ENCODE measurements around the gene CBFB. TPM values are rescaled to one million over a fixed set of nuclear protein-coding genes. Genes with fewer than 3 reads are reported as not detected.
A peak's percentile ranks its signal among the peaks of the same experiment; 100 is the strongest.

The CBFB gene
- total RNA-seq, 1 donor from 2014 or later = 77.1 TPM

GRCh38 chr16:67017810-67018488, 11.0 kb upstream of the CBFB start:
- H3K27ac Mint-ChIP-seq = peak overlapping the region; percentile 64
- peaks cover 28% of the 10 kb centered on the region for H3K4me1 Mint-ChIP-seq (ENCODE audit: unreplicated experiment)
- H3K27me3 Mint-ChIP-seq = peaks cover 21% of the 10 kb centered on the region
- peak; percentile 86 for TF ChIP-seq CTCF (conservative IDR thresholded peaks at IDR 0.05)
- H3K36me3 Mint-ChIP-seq = no peaks in the 10 kb centered on the region
- DNase-seq (ENCODE audit: extremely low spot score, unreplicated experiment) = peak; percentile 85
- peak overlapping the region; percentile 49 for H3K4me3 Mint-ChIP-seq
- no peaks in the 10 kb centered on the region for H3K9me3 Mint-ChIP-seq

DNA sequence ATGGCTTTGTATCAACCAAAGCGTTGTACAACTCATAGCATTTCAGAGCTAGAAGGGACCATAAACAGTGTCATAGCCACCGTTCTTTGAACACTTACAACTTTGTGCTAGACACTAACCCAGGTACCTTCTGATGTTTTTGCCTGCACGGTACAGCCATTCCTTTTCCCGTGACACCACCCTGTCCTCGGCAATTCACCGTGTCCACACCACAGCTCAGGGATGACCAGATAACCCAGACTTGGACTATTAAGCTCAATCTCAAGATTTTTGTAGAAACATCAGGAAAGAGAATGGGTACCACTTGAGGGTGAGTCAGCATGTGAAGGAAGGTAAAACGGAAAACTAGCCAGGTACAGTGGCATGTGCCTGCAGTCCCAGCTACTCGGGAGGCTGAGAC, 9.8 kb upstream of the CBFB start:
- H3K27ac Mint-ChIP-seq = peak overlapping the region; percentile 42
- H3K27me3 Mint-ChIP-seq = peaks cover 19% of the 10 kb centered on the region
- H3K9me3 Mint-ChIP-seq = no peaks in the 10 kb centered on the region
- peaks cover 29% of the 10 kb centered on the region for H3K4me1 Mint-ChIP-seq (ENCODE audit: unreplicated experiment)
- no peak for TF ChIP-seq CTCF (conservative IDR thresholded peaks at IDR 0.05)
- no peak for DNase-seq (ENCODE audit: extremely low spot score, unreplicated experiment)
- H3K4me3 Mint-ChIP-seq = no peak overlapping the region
- H3K36me3 Mint-ChIP-seq = no peaks in the 10 kb centered on the region

- H3K27me3 Mint-ChIP-seq = peaks cover 6% of the 10 kb centered on the region
- DNase-seq (ENCODE audit: extremely low spot score, unreplicated experiment) = peak; percentile 45
- no peak for TF ChIP-seq CTCF (conservative IDR thresholded peaks at IDR 0.05)
- peaks cover 33% of the 10 kb centered on the region for H3K4me1 Mint-ChIP-seq (ENCODE audit: unreplicated experiment)
- H3K4me3 Mint-ChIP-seq = no peak overlapping the region
- no peaks in the 10 kb centered on the region for H3K9me3 Mint-ChIP-seq
- no peaks in the 10 kb centered on the region for H3K36me3 Mint-ChIP-seq
- H3K27ac Mint-ChIP-seq = no peak overlapping the region
Observed at GRCh38 chr16:67021321-67021720, 7.6 kb upstream of the CBFB start.

DNA sequence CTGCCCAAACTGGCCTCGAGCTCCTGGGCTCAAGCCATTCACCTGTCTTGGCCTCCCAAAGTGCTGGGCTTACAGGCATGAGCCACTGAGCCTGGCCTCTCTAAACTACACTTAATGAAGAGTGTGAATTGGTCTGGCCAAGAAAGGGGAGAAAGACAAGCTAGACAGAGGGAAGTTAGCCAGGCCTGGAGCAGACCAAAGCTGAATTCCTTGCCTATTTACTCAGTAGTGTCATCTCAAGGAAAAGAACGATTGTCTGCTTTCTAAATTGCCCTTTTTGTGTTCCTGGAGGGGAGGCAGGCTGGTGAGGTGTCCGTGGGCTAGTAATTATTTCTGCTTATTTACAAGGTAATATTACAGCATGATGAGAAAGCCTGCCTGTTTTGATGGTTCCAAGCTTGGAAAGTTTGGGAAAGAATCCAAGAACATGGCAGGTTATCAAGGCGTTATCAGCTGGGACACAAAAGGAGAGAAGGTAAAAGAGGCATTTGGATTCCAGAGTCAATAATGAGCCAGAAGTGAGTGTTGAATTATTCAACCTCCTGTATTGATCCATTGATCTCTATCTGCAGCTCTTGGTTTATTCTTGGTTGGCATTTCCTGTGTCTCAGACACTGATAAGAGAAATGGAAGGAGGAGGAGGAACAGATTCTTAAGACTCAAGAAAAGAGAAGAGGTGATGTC, 6.3 kb upstream of the CBFB start:
- Mint-ChIP-seq H3K4me3 (no peak overlapping the region), H3K36me3 (no peaks in the 10 kb centered on the region), H3K27me3 (peaks cover 5% of the 10 kb centered on the region), H3K4me1 (ENCODE audit: unreplicated experiment) (peaks cover 28% of the 10 kb centered on the region), H3K9me3 (no peaks in the 10 kb centered on the region), H3K27ac (no peak overlapping the region)
- no peak for TF ChIP-seq CTCF (conservative IDR thresholded peaks at IDR 0.05)
- DNase-seq (ENCODE audit: extremely low spot score, unreplicated experiment) = no peak

DNA sequence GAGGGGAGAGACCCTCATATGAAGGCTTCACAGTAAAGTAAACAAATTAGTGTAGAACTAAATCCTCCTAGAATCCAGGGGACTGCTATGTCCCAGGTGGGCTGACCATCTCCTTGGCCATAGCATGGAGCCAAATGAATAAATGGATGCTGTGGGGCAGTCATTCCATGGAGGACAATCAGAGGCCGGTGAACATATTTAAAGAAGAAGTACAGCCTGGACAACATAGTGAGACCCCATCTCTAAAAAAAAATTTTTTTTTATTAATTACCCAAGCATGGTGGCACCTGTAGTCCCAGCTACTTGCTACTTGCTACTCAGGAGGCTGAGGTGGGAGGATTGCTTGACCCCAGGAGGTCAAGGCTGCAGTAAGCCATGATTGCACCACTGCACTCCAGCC, 5.3 kb upstream of the CBFB start:
- Mint-ChIP-seq H3K9me3 (no peaks in the 10 kb centered on the region), H3K4me1 (ENCODE audit: unreplicated experiment) (peaks cover 28% of the 10 kb centered on the region), H3K27ac (no peak overlapping the region), H3K36me3 (no peaks in the 10 kb centered on the region), H3K4me3 (no peak overlapping the region), H3K27me3 (peaks cover 3% of the 10 kb centered on the region)
- TF ChIP-seq CTCF (conservative IDR thresholded peaks at IDR 0.05) = no peak
- DNase-seq (ENCODE audit: extremely low spot score, unreplicated experiment) = no peak

Data from type B pancreatic cell (in vitro differentiated cells).